Neural cell (in vitro differentiated cells): Measurements from ENCODE around the gene COX14. TPM values are rescaled to one million over a fixed set of nuclear protein-coding genes. Genes with fewer than 3 reads are reported as not detected.

ENCODE experiments used
- H2AFZ ChIP-seq: fragments of 200-600, 300-800 bp; sonication (generic), shearing (Covaris generic); 2 replicates; pipeline ENCODE4 v1.6.0; 2014; ENCODE audit warnings: low read depth, mild to moderate bottlenecking, antibody characterized with exemption, low read length, moderate library complexity
- H3F3A ChIP-seq: fragments of 200-600 bp; shearing (Covaris generic); 2 replicates; pipeline ENCODE4 v1.6.1; 2016; ENCODE audit warnings: mild to moderate bottlenecking, moderate library complexity, mixed read lengths, antibody characterized with exemption, low read length; ENCODE audit not compliant: insufficient read depth, poor library complexity, severe bottlenecking
- H3K27ac ChIP-seq: fragments of 200-600, 300-800 bp; sonication (generic), shearing (Covaris generic); 2 replicates; pipeline ENCODE4 v1.5.1; 2014; ENCODE audit warnings: mild to moderate bottlenecking, low read length, moderate library complexity
- H3K27me3 ChIP-seq: fragments of 300-800, 200-600 bp; sonication (generic), shearing (Covaris generic); 2 replicates; pipeline ENCODE4 v1.6.0; 2014; ENCODE audit warnings: mild to moderate bottlenecking, low read depth, low read length, moderate library complexity; ENCODE audit not compliant: insufficient read depth
- H3K36me3 ChIP-seq: fragments of 300-800, 200-600 bp; sonication (generic), shearing (Covaris generic); 2 replicates; pipeline ENCODE4 v1.5.1; 2014; ENCODE audit warnings: mild to moderate bottlenecking, antibody characterized with exemption, low read length, moderate library complexity; ENCODE audit not compliant: insufficient read depth
- H3K4me2 ChIP-seq: fragments of 300-800, 200-600 bp; sonication (generic), shearing (Covaris generic); 2 replicates; pipeline ENCODE4 v1.6.0; 2014; ENCODE audit warnings: mild to moderate bottlenecking, low read length
- H3K4me3 ChIP-seq: fragments of 300-800, 200-600 bp; sonication (generic), shearing (Covaris generic); 2 replicates; pipeline ENCODE4 v1.5.1; 2014; ENCODE audit warnings: mild to moderate bottlenecking, low read length, moderate library complexity
- H3K79me2 ChIP-seq: fragments of 200-600 bp; shearing (Covaris generic); replicated peaks from 2 replicates; pipeline ENCODE4 v1.6.0; 2014; ENCODE audit warnings: mild to moderate bottlenecking, low read length, moderate library complexity; ENCODE audit not compliant: insufficient read depth
- H3K9ac ChIP-seq: fragments of 300-800, 200-600 bp; sonication (generic), shearing (Covaris generic); 2 replicates; pipeline ENCODE4 v1.6.1; 2016; ENCODE audit warnings: mild to moderate bottlenecking, low read length, mixed read lengths
- H3K9me2 ChIP-seq: fragments of 200-600 bp; shearing (Covaris generic); 2 replicates; pipeline ENCODE4 v1.6.1; 2016; ENCODE audit warnings: mild to moderate bottlenecking, low read length, mixed read lengths; ENCODE audit not compliant: insufficient read depth
- H3K9me3 ChIP-seq: fragments of 200-600, 300-800 bp; sonication (generic), shearing (Covaris generic); 2 replicates; pipeline ENCODE4 v1.6.1; 2016; ENCODE audit warnings: mild to moderate bottlenecking, mixed run types, low read length, moderate library complexity, mixed read lengths
- H4K20me1 ChIP-seq: fragments of 200-600 bp; shearing (Covaris generic); 2 replicates; pipeline ENCODE4 v1.6.1; 2016; ENCODE audit warnings: mild to moderate bottlenecking, mixed run types; ENCODE audit not compliant: insufficient read depth
- CTCF ChIP-seq: fragments of 450-650 bp; IDR thresholded peaks from 2 replicates; pipeline ENCODE4 v1.5.1; 2014; ENCODE audit warnings: antibody characterized with exemption, mild to moderate bottlenecking, moderate library complexity; ENCODE audit not compliant: poor library complexity, severe bottlenecking
- EP300 ChIP-seq: fragments of 450-650 bp; conservative IDR thresholded peaks from 2 replicates; pipeline ENCODE4 v1.6.1; 2014; ENCODE audit warnings: antibody characterized with exemption, mild to moderate bottlenecking, moderate library complexity; ENCODE audit not compliant: poor library complexity, severe bottlenecking
- EZH2 ChIP-seq: fragments of 200-600, 300-800 bp; shearing (Covaris generic), sonication (generic); IDR thresholded peaks from 2 replicates; pipeline ENCODE4 v1.6.1; 2014; ENCODE audit warnings: antibody characterized with exemption, low read length, borderline replicate concordance, mild to moderate bottlenecking; ENCODE audit not compliant: insufficient read depth, poor library complexity, severe bottlenecking
- MXI1 ChIP-seq: fragments of 450-650 bp; conservative IDR thresholded peaks from 2 replicates; pipeline ENCODE4 v1.6.1; 2014; ENCODE audit warnings: antibody characterized with exemption, mild to moderate bottlenecking; ENCODE audit not compliant: poor library complexity, severe bottlenecking
- POLR2AphosphoS5 ChIP-seq: IDR thresholded peaks from 2 replicates; pipeline ENCODE4 v1.6.1; 2012
- RAD21 ChIP-seq: fragments of 450-650 bp; conservative IDR thresholded peaks from 2 replicates; pipeline ENCODE4 v1.6.1; 2014; ENCODE audit warnings: antibody characterized with exemption, mild to moderate bottlenecking, moderate library complexity
- REST ChIP-seq: IDR thresholded peaks from 2 replicates; pipeline ENCODE4 v1.6.1; 2012; ENCODE audit warnings: borderline replicate concordance
- SMC3 ChIP-seq: fragments of 450-650 bp; conservative IDR thresholded peaks from 2 replicates; pipeline ENCODE4 v1.6.1; 2014; ENCODE audit warnings: antibody characterized with exemption, mild to moderate bottlenecking, moderate library complexity; ENCODE audit not compliant: poor library complexity
- TAF1 ChIP-seq: IDR thresholded peaks from 2 replicates; pipeline ENCODE4 v1.6.1; 2012; ENCODE audit warnings: low read depth
- polyA plus RNA-seq: library from polyadenylated mRNA; depleted of rRNA; stranded (reverse); fragments of >200 nt; gene quantifications from 2 replicates; pipeline ENCODE4 v1.2.3, GENCODE V29; 2014

COX14 gene
- polyA plus RNA-seq, 1 donor from 2014 or later, result 79.3 TPM

- Histone ChIP-seq H3K27ac (no peak overlapping the region), H3K27me3 (no peaks in the 10 kb centered on the region), H4K20me1 (no peaks in the 10 kb centered on the region), H3K9me3 (no peaks in the 10 kb centered on the region), H3K4me2 (no peak overlapping the region), H3F3A (peaks cover 4% of the 10 kb centered on the region), H3K9me2 (no peaks in the 10 kb centered on the region), H3K4me3 (no peak overlapping the region), H3K36me3 (no peaks in the 10 kb centered on the region), H2AFZ (no peak overlapping the region), H3K79me2 (no peaks in the 10 kb centered on the region), H3K9ac (no peak overlapping the region)
- no peak for TF ChIP-seq TAF1
- TF ChIP-seq MXI1, result no peak
- no peak for TF ChIP-seq CTCF
- no peak for TF ChIP-seq EZH2
- no peak for TF ChIP-seq POLR2AphosphoS5
- no peak for TF ChIP-seq REST
- no peak for TF ChIP-seq EP300
- TF ChIP-seq SMC3, result no peak
- TF ChIP-seq RAD21, result no peak
These were observed 6.1 kb upstream of the COX14 start for GRCh38 chr12:50105913-50106450.

- Histone ChIP-seq H3K79me2 (no peaks in the 10 kb centered on the region), H3K9me2 (no peaks in the 10 kb centered on the region), H2AFZ (no peak overlapping the region), H3K9me3 (no peaks in the 10 kb centered on the region), H3F3A (peaks cover 4% of the 10 kb centered on the region), H4K20me1 (no peaks in the 10 kb centered on the region), H3K4me2 (no peak overlapping the region), H3K9ac (no peak overlapping the region), H3K27ac (no peak overlapping the region), H3K27me3 (no peaks in the 10 kb centered on the region), H3K36me3 (no peaks in the 10 kb centered on the region), H3K4me3 (no peak overlapping the region)
- TF ChIP-seq MXI1, result no peak
- no peak for TF ChIP-seq CTCF
- no peak for TF ChIP-seq EZH2
- TF ChIP-seq EP300, result no peak
- no peak for TF ChIP-seq SMC3
- no peak for TF ChIP-seq TAF1
- TF ChIP-seq POLR2AphosphoS5, result no peak
- no peak for TF ChIP-seq RAD21
- no peak for TF ChIP-seq REST
These were observed 5.1 kb upstream of the COX14 start for GRCh38 chr12:50106907-50107306.
